GM12892 (cell line): ENCODE measurements around the gene C1orf116.

Source experiments
- DNase-seq: peaks from one replicate; pipeline ENCODE4 v3.0.0; 2011; ENCODE audit not compliant: insufficient read length
- FAIRE-seq: peaks from 2 replicates; lab custom pipeline; 2011; peaks lifted over from hg19 to GRCh38; lab: Jason Lieb, UNC
- POLR2A ChIP-seq: IDR thresholded peaks from 2 replicates; pipeline ENCODE4 v1.6.1; 2011; ENCODE audit warnings: low read depth, low read length, control low read depth
- POLR2AphosphoS5 ChIP-seq: IDR thresholded peaks from 2 replicates; pipeline ENCODE4 v1.6.1; 2011; ENCODE audit warnings: low read depth, low read length, control low read depth
- TAF1 ChIP-seq: IDR thresholded peaks from 2 replicates; pipeline ENCODE4 v1.6.1; 2011; ENCODE audit warnings: low read depth, mild to moderate bottlenecking, control low read depth, low read length, borderline replicate concordance

Gene C1orf116

GRCh38 chr1:207031632-207032264 is 808 bp downstream of the C1orf116 start:
- DNase-seq, result no peak
- TF ChIP-seq TAF1 (no peak), POLR2A (no peak), POLR2AphosphoS5 (no peak)
- no peak for FAIRE-seq

GRCh38 chr1:207031016-207031415 is 1.5 kb downstream of the C1orf116 start:
- DNase-seq (no peak), FAIRE-seq (no peak)
- TF ChIP-seq TAF1, result no peak
- TF ChIP-seq POLR2AphosphoS5, result no peak
- no peak for TF ChIP-seq POLR2A

GRCh38 chr1:207030522-207031009 is 2.0 kb downstream of the C1orf116 start:
- DNase-seq (no peak), FAIRE-seq (no peak)
- TF ChIP-seq POLR2A, result no peak
- TF ChIP-seq TAF1, result no peak
- no peak for TF ChIP-seq POLR2AphosphoS5

- FAIRE-seq (no peak), DNase-seq (no peak)
- no peak for TF ChIP-seq TAF1
- TF ChIP-seq POLR2A, result no peak
- no peak for TF ChIP-seq POLR2AphosphoS5
These were observed 2.6 kb downstream of the C1orf116 start for GRCh38 chr1:207029701-207030521.

- FAIRE-seq, result no peak
These were observed 3.5 kb downstream of the C1orf116 start for GRCh38 chr1:207028884-207029650.

GRCh38 chr1:207027921-207028320 is 4.6 kb downstream of the C1orf116 start:
- no peak for FAIRE-seq
- no peak for TF ChIP-seq POLR2A
- TF ChIP-seq TAF1, result no peak
- TF ChIP-seq POLR2AphosphoS5, result no peak
- DNase-seq, result no peak

More at GRCh38 chr1:207028884-207029650, 3.5 kb downstream of the C1orf116 start:
- no peak for DNase-seq
- TF ChIP-seq POLR2A (no peak), TAF1 (no peak), POLR2AphosphoS5 (no peak)

- FAIRE-seq, result no peak
- no peak for DNase-seq
- TF ChIP-seq POLR2A (no peak), TAF1 (no peak), POLR2AphosphoS5 (no peak)
These were observed 5.3 kb downstream of the C1orf116 start for GRCh38 chr1:207027206-207027777.

GRCh38 chr1:207026104-207026534 is 6.4 kb downstream of the C1orf116 start:
- DNase-seq (no peak), FAIRE-seq (no peak)
- TF ChIP-seq POLR2A (no peak), POLR2AphosphoS5 (no peak), TAF1 (no peak)

- no peak for TF ChIP-seq TAF1
- TF ChIP-seq POLR2A, result no peak
- no peak for TF ChIP-seq POLR2AphosphoS5
- FAIRE-seq, result no peak
- no peak for DNase-seq
These were observed 7.2 kb downstream of the C1orf116 start for GRCh38 chr1:207025146-207025880.

GRCh38 chr1:207024202-207025145 is 8.1 kb downstream of the C1orf116 start:
- no peak for DNase-seq
- TF ChIP-seq TAF1, result no peak
- TF ChIP-seq POLR2A, result no peak
- no peak for TF ChIP-seq POLR2AphosphoS5
- no peak for FAIRE-seq
